ENCODE measurements around the gene MBD3.

- TF ChIP-seq EP300 (IDR thresholded peaks at IDR 0.05) (no peak), CTCF (IDR thresholded peaks at IDR 0.05) (no peak)
Observed at GRCh38 chr19:1579222-1579621, 13.4 kb downstream of the MBD3 start.
